Nephron (organoid): ENCODE results near the gene KIRREL3.
A peak's percentile ranks its signal among the peaks of the same experiment; 100 is the strongest.

Experiments
- H3K27ac Mint-ChIP-seq, 3 experiments: 2 replicates each; pipeline ENCODE4 v1.8.0; 2020; ENCODE audit warnings: mixed read lengths in 3 of 3, mild to moderate bottlenecking in 2 of 3, moderate library complexity in 1 of 3
- H3K27me3 Mint-ChIP-seq: 2 replicates; pipeline ENCODE4 v1.8.0; 2021; ENCODE audit warnings: low read depth, mild to moderate bottlenecking, moderate library complexity, mixed read lengths
- H3K36me3 Mint-ChIP-seq: 2 replicates; pipeline ENCODE4 v1.8.0; 2020; ENCODE audit warnings: low read depth, mixed read lengths
- H3K4me1 Mint-ChIP-seq: 2 replicates; pipeline ENCODE4 v1.8.0; 2020; ENCODE audit warnings: mixed read lengths
- H3K4me3 Mint-ChIP-seq, 3 experiments: 2 replicates each; pipeline ENCODE4 v1.8.0; 2020; ENCODE audit warnings: mild to moderate bottlenecking in 3 of 3, mixed read lengths in 3 of 3, moderate library complexity in 2 of 3
- H3K9me3 Mint-ChIP-seq: 2 replicates; pipeline ENCODE4 v1.8.0; 2020; ENCODE audit warnings: mixed read lengths
- TF ChIP-seq, protein P1 (sequence below), 3 experiments: fragments of 200-600 bp; sonication (generic); IDR thresholded peaks; one replicate each; pipeline ENCODE4 v1.5.0; 2021; ENCODE audit warnings: antibody characterized with exemption in 3 of 3; ENCODE audit not compliant: unreplicated experiment in 3 of 3

The KIRREL3 gene

DNA sequence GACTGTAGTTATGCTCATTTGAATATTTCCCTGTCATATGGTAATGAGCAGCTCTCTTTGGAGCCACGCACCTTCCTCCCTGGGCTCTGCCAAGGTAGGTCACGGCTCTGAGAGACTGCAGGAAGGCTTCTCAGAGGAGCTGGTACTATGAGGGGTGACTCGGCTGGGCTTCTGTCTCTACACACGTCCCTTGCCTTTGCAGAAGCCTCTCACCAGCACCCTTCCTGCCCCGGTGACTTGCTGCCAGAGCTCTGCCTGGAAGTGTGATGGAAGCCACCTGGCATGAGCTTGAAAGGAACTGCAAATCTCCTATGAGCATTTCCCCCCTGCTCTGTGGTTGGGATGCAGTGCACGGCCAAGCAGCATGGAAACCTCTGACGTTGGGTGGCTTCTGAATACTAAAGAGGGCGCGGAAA lies 74.2 kb downstream of the KIRREL3 start:
- TF ChIP-seq, protein P1, sequence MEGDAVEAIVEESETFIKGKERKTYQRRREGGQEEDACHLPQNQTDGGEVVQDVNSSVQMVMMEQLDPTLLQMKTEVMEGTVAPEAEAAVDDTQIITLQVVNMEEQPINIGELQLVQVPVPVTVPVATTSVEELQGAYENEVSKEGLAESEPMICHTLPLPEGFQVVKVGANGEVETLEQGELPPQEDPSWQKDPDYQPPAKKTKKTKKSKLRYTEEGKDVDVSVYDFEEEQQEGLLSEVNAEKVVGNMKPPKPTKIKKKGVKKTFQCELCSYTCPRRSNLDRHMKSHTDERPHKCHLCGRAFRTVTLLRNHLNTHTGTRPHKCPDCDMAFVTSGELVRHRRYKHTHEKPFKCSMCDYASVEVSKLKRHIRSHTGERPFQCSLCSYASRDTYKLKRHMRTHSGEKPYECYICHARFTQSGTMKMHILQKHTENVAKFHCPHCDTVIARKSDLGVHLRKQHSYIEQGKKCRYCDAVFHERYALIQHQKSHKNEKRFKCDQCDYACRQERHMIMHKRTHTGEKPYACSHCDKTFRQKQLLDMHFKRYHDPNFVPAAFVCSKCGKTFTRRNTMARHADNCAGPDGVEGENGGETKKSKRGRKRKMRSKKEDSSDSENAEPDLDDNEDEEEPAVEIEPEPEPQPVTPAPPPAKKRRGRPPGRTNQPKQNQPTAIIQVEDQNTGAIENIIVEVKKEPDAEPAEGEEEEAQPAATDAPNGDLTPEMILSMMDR (IDR thresholded peaks at IDR 0.05; ENCODE audit: unreplicated experiment in 3 of 3): no peak
- Mint-ChIP-seq H3K36me3 (no peaks in the 10 kb centered on the region), H3K4me1 (peaks cover 16% of the 10 kb centered on the region), H3K9me3 (peaks cover under 1% of the 10 kb centered on the region), H3K27ac (peak overlapping the region; percentile 23 to 74 (median 62)), H3K27me3 (peaks cover 10% of the 10 kb centered on the region), H3K4me3 (no peak overlapping the region)

DNA sequence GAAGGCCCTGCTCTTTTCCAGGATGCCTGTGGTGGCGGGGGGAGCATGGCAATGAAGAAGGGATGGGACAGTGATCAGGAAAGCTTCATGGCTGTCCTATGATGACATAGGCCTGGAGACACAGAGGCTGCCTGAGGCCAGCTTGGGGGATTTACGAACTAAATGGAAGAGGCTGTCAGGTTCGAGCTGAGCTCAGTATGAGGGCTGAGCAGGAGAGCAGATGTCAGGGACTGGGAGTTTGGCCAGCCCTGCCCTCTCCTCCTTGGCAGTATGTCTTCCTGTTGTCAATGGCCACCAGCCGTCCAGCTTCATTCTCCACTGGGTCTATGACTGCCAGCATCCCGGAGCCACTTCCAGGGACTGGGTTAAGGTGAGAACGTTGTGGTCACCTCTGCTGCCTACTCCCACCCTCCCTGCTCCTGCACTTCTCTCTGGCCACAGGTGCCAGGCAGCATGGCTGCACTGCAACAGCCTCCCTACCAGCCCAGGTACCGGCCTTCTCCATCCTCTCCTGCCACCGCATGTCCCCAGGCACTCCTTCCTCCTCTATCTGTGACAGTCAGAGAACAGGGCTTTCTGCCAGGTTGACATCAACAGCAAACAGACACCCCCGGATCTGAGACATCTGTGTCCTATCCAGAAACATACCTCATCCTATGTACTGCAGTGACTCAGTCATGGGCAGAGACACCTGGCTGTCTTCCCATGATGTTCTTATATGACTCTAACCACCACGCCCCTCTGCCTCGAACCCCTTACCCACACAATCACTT lies 75.1 kb downstream of the KIRREL3 start:
- Mint-ChIP-seq H3K4me3 (no peak overlapping the region), H3K4me1 (peaks cover 16% of the 10 kb centered on the region), H3K27ac (no peak overlapping the region), H3K36me3 (no peaks in the 10 kb centered on the region), H3K27me3 (peaks cover 4% of the 10 kb centered on the region), H3K9me3 (no peaks in the 10 kb centered on the region)
- TF ChIP-seq, protein P1 (IDR thresholded peaks at IDR 0.05; ENCODE audit: unreplicated experiment in 3 of 3): no peak

DNA sequence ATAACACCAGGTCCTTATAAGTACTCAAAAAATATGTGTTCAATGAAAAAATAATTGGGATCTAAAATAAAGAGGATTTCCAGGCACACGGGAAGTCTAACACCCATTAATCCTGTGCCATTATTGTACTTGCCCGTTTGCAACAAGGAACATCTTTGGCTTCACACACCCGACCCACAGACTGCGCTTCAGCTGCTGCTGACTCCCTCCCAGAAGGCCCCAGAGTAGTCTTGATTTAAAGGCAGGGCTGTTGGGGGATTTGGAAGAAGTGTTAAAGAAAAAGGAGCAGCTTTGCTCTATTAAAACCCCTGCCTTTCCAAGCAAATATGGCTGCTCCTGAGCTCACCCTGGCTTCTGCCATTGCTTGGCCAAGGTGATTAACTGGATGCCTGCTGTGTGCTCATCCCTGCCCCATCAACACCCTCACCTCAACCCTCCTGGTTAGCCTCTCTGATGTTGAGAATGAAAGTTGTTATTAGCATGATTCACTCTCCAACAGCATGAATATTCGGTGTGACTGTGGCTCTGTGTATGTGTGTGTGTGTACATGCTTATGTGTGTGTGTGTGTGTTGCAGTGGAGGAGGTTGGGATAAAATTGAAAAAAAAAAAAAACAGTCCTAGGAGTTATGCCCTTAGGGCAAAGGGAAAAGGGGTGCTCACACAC lies 76.1 kb downstream of the KIRREL3 start:
- Mint-ChIP-seq H3K27me3 (peaks cover 3% of the 10 kb centered on the region), H3K9me3 (no peaks in the 10 kb centered on the region), H3K4me1 (peaks cover 11% of the 10 kb centered on the region), H3K4me3 (no peak overlapping the region), H3K27ac (no peak overlapping the region), H3K36me3 (no peaks in the 10 kb centered on the region)
- TF ChIP-seq, protein P1 (IDR thresholded peaks at IDR 0.05; ENCODE audit: unreplicated experiment in 3 of 3): no peak

DNA sequence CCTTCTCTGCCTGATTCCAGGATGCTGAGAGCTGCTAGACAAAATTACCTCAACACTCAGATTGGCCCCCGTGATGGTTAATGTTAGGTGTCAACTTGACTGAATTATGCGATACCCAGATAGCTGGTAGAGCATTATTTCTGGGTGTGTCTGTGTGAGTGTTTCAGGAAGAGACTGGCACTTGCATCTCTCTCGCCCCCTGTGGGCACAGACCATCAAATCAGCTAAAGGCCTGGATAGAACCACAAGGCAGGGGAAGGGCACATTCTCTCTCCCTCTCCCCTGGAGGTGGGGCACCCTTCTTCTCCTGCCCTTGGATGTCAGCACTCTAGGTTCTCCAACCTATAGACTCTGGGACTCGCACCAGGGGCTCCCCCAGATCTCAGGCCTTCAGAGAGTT lies 79.7 kb downstream of the KIRREL3 start:
- Mint-ChIP-seq H3K4me3 (no peak overlapping the region), H3K9me3 (no peaks in the 10 kb centered on the region), H3K27ac (no peak overlapping the region), H3K27me3 (peaks cover 3% of the 10 kb centered on the region), H3K4me1 (no peaks in the 10 kb centered on the region), H3K36me3 (no peaks in the 10 kb centered on the region)
- TF ChIP-seq, protein P1 (IDR thresholded peaks at IDR 0.05; ENCODE audit: unreplicated experiment in 3 of 3): no peak

DNA sequence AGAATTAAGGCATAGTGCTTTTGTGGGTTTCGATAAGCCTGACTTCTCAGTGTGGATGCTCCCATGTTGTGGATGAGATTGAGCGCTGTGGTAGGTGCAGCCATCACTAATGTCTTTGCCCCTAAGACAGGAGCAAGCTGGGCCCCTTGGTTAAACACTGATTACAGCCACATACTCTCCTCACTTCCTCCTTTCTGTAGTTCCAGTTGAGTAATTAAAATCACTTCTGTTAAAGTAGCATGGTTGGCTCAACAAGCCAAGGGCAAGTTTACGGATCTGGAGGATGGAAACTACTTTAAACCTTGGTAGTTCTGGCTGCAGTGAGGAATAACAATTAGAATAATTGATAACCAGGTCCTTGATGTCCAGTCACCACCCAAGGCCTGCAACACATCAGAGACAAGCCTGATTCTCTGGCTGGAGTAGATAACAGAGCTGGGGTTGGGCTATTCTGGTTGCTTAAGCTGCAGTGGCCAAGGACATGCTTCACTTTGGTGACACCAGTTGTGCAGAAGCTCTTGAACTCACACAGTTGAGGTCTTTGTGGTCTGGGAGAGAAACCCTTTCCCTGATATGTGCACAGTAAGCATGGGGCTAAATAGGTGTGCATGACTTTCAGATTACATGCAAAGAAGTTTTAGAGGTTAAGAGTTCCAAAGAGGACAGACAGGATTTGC lies 81.3 kb downstream of the KIRREL3 start:
- Mint-ChIP-seq H3K4me3 (no peak overlapping the region), H3K27me3 (no peaks in the 10 kb centered on the region), H3K9me3 (no peaks in the 10 kb centered on the region), H3K36me3 (no peaks in the 10 kb centered on the region), H3K27ac (no peak overlapping the region), H3K4me1 (no peaks in the 10 kb centered on the region)
- TF ChIP-seq, protein P1 (IDR thresholded peaks at IDR 0.05; ENCODE audit: unreplicated experiment in 3 of 3): no peak
